ENCODE results near the gene REEP1.

- TF ChIP-seq CTCF (IDR thresholded peaks at IDR 0.05) (no peak), POLR2A (IDR thresholded peaks at IDR 0.05) (no peak)
Measured at GRCh38 chr2:86204458-86204857, 133.0 kb downstream of the REEP1 start.

All from testis (tissue), 2 donors.